ENCODE results near the gene TRPV4.

TRPV4 gene

DNA sequence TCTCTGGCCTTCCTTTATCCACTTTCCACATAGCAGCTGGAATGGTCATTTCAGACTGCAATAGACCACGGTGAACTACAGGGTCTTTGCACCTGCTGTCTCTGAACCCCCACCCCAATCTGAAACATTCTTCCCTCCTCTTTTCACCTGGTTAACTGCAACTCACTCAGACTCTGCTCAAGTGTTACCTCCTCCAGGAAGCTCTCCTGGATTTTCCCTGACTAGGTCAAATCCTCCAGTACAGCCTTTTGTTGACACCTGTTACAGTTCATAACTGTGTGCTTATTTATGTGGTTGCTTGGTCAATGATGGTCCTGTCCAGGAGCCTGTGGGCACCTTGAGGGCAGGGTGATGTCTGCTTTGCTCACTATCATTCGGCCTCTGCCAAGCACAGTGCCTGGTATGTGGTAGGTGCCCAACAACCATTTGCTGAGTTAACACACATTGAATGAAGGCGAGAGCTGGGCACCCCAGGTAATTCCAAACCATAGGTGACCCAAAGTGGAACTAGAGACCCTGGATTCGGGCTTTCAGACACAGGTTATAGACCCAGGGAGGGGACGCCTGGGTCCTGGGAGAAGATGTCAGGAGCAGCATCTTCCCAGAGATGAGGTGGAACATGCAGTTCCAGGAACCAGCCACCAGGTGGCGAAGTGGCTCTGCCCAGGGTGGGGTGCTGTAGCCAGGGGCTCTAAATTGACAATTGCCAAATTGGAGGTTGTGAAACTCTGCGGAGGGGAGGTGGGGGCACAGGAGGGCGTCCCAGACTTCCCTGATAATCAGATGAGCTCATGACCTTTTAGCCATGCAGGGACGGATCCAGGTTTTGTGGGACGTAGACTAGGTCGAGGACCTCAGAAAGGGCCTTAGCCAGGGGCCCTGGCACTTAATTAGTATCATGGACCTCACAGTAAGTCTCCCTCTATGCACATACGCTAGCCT is 28.1 kb downstream of the TRPV4 start:
- no peak for DNase-seq (ENCODE audit: low spot score)

GRCh38 chr12:109803678-109804077 is 29.5 kb downstream of the TRPV4 start:
- no peak for DNase-seq (ENCODE audit: low spot score)

DNA sequence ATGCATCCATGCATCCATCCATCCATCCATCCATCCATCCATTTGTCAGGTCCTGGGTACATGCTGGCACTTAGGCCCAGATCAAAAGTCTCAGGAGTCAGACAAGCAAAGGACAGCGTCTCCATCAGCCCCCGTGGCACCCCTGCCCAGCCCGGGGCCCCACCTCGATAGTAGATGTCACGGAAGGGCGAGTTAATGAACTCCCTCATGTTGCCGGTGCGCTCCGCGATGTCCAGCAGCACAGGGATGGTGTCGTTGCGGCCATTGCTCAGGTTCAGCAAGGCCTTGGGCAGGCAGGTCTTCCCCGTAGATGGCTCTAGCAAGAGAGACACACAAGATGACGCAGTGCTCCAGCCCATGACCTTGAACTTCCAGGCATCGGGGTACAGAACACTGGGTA is 30.4 kb downstream of the TRPV4 start:
- no peak for DNase-seq (ENCODE audit: low spot score)

DNA sequence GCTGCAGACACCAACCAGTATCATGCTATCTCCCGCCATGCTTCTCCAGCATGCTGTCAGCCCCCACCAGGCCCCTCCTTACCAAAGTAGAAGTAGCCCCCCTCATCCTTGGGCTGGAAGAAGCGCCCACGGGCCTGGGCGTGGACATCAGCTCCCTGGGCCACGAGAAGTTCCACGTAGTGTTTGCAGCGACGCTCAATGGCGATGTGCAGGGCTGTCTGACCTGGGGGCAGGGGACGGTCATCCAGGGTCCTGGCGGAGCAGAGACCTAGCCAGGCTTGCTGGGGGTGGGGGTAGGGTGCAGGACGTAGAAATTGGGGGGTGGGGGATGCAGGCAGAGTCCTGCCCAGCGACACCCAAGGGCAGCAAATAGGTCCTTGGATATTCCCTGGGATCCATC is 32.7 kb downstream of the TRPV4 start:
- DNase-seq (ENCODE audit: low spot score): no peak

- no peak for DNase-seq (ENCODE audit: low spot score)
Observed at GRCh38 chr12:109798691-109799090, 34.5 kb downstream of the TRPV4 start.

DNA sequence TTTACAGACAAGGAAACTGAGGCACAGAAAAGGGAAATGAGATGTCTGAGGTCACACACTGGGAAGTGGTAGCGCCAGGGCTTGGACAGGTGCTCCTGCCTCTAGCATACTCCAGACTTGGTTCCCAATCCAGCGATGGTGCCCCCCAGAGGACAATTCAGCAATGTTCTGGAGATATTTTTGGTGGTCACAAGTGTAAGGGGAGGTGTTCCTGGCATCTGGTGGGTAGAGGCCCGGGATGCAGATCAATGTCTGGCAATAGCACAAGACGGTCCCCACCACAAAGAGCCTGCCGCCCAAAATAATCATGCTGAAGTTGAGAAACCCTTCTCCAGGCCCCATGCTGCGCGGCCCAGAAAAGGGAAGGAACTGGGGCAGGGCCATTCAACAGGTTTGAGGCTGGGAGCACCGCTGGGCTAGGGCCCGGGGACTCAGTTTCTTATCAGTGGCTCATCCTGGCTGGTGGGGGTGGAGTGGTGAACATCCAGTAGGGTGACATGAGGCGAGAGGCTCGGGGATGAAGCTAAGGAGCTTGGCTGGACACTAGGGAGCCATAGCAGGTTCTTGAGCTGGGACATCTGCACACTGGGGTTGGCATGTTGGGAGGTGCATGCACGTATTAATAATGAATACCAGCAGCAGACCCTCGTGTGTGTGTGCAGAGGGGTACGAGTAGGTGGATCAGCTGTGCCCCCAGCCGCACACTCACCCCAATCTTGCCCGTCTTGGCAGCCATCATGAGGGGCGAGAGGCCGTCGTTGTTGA is 35.1 kb downstream of the TRPV4 start:
- DNase-seq (ENCODE audit: low spot score): no peak

GRCh38 chr12:109796057-109796456 is 37.1 kb downstream of the TRPV4 start:
- no peak for DNase-seq (ENCODE audit: low spot score)

- DNase-seq (ENCODE audit: low spot score): no peak
Observed at GRCh38 chr12:109795023-109795422, 38.2 kb downstream of the TRPV4 start.

DNA sequence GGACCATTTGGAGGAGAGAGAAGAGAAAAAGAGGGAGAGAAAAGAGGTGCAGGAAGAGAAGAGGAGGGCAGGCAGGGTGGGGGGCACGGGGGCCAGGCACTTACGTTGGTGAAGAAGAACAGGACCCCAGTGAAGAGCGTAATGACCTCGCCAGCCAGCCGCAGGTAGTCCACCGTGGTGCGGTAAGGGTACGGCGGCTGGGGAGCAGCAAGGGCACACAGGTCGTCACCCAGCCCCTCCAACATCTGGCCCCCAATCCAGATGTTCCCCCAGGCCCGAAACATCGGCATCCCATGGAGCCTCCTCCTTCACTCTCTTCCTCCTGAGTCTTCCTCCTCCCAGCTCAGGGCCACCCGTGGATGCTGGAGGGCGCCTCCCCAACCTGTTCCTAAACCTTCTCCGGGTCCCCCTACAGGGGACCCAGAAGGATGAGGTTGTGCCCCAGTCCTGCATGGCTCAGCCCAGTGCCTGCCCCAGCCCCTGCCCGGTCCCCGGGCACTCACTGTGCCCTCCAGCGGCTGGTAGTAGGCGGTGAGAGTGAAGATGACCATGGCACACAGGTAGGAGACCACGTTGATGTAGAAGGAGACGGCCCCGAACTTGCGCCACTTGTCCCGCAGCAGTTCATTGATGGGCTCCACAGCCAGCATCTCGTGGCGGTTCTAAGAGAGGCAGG is 39.2 kb downstream of the TRPV4 start:
- DNase-seq (ENCODE audit: low spot score): no peak

GRCh38 chr12:109793411-109793810 is 39.8 kb downstream of the TRPV4 start:
- DNase-seq (ENCODE audit: low spot score): no peak

- DNase-seq (ENCODE audit: low spot score): no peak
Observed at GRCh38 chr12:109792992-109793391, 40.2 kb downstream of the TRPV4 start.

DNA sequence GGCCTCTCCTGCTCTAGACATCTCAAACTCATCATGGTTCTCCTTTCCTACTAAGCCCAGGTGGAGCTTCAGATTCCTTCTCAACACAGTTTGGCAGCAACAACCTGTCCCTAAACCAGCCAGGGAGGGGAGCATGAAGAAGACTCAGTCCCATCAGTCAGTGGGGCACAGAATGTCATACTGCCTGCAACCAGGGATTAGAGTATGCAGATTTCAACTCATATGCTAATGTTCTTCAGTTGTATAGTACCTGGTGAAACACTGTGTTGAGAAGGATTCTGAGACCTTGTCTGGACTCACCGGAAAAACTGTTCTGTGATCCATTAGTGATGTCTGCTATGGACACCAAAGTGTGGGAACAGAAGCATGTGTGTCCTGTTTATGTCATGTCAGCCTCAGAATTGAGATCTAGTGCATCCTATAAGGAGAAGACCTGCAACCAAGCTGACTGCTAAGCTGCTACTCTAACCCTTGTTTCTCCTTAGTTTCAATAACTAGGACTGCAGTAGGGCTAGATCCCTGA is 43.6 kb downstream of the TRPV4 start:
- DNase-seq (ENCODE audit: low spot score): no peak

GRCh38 chr12:109786799-109787198 is 46.4 kb downstream of the TRPV4 start:
- DNase-seq (ENCODE audit: low spot score): no peak

DNA sequence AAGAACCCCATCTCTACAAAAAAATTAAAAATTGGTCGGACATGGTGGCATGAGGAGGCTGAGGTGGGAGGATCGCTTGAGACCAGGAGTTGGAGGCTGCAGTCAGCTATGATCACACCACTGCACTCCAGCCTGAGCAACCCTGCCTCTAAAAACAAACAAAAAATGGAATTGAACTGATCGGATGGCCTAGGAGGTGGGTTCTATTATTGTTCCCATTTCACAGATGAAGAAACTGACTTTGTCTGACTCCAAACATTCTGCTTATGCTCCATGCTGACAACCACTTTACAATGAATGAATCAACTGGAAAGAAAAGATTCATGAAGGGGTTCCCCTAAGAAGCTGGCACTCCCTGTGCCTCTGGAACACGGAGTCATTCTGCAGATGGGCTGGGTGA is 47.3 kb downstream of the TRPV4 start:
- no peak for DNase-seq (ENCODE audit: low spot score)

GRCh38 chr12:109783965-109784244 is 49.3 kb downstream of the TRPV4 start:
- no peak for DNase-seq (ENCODE audit: low spot score)

DNA sequence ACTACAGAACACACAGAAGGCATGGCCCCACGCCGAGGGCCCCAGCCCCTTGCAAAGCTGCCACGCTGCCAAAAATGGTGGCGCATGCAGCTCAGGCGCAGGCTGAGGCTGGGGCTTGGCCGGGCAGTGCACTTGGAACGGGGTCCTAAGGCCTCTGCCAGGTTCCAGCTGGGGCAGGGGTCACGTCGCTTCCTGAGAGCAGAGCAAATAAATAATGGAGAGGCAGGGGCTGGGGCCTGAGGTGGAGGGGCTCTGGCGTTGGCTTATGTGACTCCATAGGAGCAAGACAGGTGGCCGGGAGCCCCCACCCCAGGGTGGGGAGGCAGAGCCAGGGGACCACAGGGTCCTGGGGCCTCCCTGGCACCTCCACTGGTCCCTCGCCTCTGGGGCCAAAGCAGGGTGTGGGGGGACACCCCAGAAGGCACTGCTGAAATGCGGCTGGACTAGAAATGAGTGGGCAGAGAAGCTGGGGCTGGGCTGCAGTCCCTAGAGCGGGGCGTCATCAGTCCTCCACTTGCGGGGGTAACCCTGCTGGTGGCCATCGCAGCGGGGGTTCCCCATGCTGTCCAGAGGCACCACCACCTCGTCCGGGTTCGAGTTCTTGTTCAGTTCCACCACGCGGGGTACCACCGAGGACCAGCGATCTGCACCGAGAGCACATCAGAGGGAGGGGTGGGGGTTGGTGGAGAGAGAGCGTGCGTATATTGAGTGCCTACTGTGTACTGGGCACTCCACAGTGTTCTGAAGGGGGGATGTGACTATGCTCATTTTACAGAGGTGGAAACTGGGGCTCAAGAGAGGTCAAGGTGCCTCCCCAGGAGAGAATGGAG is 49.8 kb downstream of the TRPV4 start:
- no peak for DNase-seq (ENCODE audit: low spot score)

DNA sequence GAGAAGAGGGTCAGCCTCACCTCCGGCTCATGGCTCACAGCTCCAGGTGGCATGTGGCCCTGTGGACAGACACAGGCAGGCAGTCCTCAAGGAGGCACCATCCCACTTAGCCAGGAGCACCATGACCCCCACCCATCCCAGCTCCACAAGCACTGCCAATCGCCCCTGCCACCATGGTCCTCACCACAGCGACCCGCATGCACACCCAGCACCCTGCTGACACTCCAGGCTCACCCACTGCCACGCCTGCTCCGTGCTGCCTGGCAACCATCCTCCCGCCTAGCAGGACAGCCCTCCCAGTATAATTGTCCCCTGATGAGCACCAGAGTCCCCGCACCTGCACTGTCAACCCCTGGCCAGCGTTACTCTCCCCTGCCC is 50.9 kb downstream of the TRPV4 start:
- DNase-seq (ENCODE audit: low spot score): no peak

- DNase-seq (ENCODE audit: low spot score): no peak
Observed at GRCh38 chr12:109781668-109782325, 51.4 kb downstream of the TRPV4 start.

DNA sequence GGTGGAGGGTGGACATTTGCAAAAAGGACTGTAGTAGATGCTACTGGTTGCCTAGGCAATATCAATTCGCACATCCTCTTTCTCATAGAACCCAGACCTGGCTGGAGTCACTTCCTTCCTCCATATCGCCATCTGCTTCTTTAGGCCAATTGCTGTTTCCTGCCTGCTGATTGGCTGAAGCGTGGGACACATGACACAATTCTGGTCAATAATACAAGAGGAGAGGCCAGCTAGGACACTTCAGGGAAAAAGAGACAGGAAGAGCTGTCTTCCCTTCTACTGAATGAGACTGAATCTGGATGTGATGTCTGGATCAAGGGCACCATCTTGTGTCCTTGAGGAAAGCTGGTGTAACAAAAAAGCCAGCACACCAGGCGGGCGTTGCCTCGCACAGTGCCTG is 53.8 kb downstream of the TRPV4 start:
- no peak for DNase-seq (ENCODE audit: low spot score)

DNA sequence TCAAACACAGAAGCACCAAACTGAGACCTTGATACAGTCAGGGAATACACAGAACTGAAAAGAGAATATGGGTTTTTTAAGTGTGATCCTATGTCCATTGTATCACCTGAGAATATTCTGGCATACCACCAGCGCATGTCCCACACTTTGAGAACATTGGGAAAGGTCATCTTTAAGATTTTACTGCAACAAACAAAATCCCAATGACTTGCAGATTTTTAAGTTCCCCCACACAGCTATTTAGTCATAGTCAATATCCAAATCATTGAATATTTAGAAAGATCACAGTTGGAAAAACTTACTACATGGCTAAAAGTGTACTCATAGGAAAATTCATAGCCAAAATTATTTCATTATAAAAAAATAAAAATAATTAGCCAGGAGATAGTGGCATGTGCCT is 54.5 kb downstream of the TRPV4 start:
- DNase-seq (ENCODE audit: low spot score): no peak

- DNase-seq (ENCODE audit: low spot score): peak; percentile 75
Observed at GRCh38 chr12:109777544-109777943, 55.7 kb downstream of the TRPV4 start.

All from SW480 (cell line).